Stimulated activated CD4-positive, alpha-beta T cell treated with anti-CD3 and anti-CD28 coated beads, Interleukin-4, amount 100 ng/mL, for 24 hours (primary cell): ENCODE data around the gene KDELR1.
A peak's percentile ranks its signal among the peaks of the same experiment; 100 is the strongest.

Source experiments
- DNase-seq: peaks from one replicate; pipeline ENCODE4 v3.0.0-alpha.2; 2020

The KDELR1 gene

DNA sequence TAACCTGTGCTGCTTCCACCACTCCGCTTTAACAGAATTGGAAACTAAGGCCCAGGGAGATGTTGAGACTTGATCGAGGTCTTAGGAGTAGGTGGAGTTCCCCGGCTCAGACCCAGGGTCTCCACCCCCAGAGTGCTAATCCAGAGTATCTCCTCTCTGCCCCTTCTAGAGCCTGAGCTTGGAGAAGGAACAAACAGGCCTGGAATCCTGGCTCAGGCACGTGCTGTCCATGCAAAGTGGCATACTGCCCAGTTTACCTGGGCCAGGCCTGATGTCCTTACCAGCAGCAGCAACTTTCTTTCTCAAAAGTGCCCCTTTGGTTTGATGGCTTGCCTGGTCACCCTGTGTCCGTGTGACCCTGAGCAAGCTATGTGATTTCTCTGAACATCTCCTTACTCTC is 23.5 kb downstream of the KDELR1 start:
- DNase-seq = no peak

DNA sequence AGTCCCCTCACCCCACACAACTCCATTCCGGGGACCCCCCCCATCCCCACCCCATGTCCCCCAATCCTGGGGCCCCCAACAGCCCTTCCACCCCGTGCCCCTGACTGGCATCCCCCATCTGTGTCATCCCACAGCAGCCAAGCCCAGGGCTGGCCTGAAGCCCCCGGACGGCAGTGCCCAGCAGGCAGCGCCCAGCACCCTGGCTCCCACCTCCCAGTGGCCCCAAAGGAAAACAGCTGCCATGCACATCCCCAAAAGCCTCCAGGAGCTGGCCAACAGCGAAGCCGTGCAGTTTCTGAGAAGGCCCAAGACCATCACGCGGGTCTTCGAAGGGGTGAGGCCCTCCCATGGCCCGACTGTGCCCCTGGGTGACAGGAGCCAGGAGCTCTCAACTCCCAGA is 25.7 kb downstream of the KDELR1 start:
- no peak for DNase-seq

DNA sequence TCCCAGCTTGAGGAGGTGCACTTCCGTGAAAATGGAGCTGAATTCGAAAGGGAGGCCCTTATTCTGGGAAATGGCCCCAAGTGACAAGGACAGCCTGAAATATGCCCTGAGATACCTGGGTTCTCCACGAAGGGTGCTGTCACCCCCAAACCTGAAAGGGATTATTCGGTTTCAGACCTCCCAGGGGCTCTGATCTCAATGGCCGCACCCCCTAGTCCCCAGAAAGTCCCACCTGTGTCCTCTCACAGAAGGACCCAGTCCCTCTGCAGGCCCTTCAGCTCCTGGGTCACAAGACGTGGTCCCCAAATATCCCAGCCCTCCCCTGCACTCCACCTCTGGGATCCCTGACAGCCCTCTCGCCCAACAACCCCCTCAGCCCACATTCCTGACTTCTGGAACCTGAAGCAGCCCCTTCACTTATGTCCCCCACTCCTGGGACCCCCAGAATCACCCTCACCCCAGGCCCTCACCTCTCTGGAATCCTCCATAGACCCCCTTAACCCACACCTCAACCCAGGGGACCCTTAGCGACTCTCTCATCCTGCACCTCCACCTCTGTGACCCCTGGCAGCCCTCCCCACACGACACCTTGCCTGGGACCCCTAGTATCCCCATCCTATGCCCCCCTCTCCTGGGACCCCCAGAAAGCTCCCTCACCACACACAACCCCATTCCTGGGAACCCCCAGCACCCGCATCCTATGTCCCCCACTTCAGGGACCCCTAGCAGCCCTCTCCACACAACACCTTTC is 26.6 kb downstream of the KDELR1 start:
- no peak for DNase-seq

- DNase-seq = peak; percentile 97
These were observed 27.3 kb downstream of the KDELR1 start, which contains the start of the genes SYNGR4 and TMEM143 for GRCh38 chr19:48363810-48364597. SYNGR4 (plus strand) TSS chr19:48364367; CDS start chr19:48365843, 1,476 bp downstream. TMEM143 (minus strand) TSS chr19:48363940; CDS start chr19:48363920, 20 bp downstream.

GRCh38 chr19:48363500-48363809 is 27.9 kb downstream of the KDELR1 start:
- DNase-seq = no peak

DNA sequence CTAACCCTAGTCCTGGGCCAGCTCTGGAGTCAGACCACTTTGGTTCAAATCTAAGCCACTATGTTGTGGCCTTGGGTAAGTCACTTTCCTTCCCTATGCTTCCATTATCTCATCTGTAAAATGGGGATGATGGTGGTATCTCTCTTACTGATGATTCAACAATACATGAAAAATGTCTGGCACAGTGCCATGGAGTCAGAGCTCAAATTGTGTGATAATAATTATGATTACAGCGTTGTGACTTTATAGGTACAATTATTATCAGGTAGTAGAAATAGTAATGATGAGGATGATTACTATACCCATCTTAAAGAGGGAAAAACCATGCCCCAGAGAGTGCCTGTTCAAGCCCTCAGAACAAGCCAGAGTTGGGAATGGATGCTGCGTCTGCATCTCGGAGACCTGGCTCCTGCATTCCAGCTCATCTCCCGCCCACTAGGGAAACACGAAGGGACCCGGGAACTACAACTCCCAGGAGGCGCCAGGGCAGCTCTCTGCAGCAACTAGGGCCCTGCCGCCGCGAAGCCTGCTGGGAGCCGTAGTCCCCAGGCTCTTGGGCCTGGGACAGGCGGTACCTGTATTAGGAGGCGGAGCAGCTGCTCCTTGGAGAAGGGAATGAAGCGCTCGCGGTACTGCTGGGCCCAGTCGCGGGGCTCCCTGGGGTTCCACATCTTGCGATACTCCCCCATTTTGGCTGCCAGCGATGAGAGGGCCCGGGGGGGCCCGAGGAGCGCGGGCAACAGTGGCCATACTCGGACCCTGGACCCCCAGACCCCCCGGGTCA is 28.4 kb downstream of the KDELR1 start:
- peak; percentile 88 for DNase-seq

DNA sequence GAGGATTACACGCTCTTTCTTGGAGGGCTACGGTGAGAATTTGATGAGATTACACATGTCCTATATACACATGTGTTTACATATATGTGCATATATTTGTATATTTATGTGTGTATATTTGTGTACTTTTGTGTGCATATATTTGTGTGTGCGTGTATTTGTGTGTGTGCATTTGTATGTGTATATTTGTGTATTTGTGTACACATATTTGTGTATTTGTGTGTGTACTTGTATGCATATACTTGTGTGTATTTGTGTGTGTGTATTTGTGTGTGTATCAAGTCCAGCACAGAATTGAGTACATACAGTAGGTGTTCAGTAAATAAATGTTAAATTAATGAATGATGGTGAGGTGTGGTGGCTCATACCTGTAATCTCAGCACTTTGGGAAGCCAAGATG is 29.4 kb downstream of the KDELR1 start:
- no peak for DNase-seq

GRCh38 chr19:48359123-48359522 is 32.2 kb downstream of the KDELR1 start:
- no peak for DNase-seq

GRCh38 chr19:48355365-48355954 is 35.9 kb downstream of the KDELR1 start:
- no peak for DNase-seq

- no peak for DNase-seq
These were observed 36.9 kb downstream of the KDELR1 start for GRCh38 chr19:48354332-48354992.

GRCh38 chr19:48353677-48354076 is 37.7 kb downstream of the KDELR1 start:
- DNase-seq = no peak

DNA sequence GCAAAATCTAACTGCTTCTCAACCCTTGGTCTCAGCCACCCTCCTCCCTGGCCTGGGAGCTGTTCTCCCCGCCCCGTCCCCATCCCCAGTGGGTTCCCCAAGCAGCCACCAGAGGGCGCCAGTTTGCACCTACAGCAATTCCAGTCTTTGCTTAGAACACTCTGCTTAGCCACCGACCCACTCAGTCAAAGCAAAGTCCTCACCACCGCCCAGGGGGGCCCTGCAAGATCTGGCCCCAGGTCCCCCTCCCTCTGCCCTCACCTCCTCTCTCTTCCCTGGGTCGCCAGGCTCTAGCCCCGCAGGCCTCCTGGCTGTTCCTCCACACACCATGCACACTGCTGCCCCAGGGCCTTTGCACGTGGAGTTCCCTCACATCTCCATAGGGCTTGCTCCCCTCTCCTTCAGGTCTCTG is 40.0 kb downstream of the KDELR1 start:
- DNase-seq = peak; percentile 86

DNA sequence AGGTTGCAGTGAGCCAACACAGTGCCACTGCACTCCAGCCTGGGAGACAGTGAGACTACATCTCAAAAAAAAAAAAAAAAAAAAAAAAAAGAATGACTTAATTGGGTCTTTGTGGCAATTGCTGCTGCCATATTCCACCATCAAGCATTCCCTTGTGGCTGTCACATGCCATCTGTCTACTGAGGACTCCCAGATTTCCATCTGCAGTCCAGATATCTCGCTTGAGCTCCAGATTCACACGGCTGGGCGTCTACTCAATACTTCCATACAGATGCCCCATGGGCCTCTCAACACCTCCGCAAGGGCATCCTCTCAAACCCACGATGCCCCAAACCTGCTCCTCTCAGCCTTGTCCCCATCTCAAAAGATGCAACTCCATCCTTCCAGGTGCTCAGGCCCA is 40.5 kb downstream of the KDELR1 start:
- DNase-seq = no peak

DNA sequence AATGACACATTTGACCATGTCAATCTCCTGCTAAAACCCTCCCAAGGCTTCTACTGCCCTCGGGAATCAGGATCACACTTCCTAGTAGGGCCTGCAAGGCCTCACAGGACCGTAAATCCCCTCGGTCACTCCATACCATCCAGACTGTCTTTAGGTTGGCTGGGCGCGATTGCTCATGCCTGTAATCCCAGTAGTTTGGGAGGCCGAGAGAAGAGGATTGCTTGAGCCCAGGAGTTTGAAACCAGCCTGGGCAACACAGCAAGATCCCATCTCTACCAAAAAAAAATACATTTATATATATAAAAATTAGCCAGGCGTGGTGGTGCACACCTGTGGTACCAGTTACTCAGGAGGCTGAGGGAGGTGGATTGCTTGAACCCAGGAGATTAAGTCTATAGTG is 42.6 kb downstream of the KDELR1 start:
- DNase-seq = no peak

GRCh38 chr19:48348045-48348444 is 43.3 kb downstream of the KDELR1 start:
- DNase-seq = no peak

DNA sequence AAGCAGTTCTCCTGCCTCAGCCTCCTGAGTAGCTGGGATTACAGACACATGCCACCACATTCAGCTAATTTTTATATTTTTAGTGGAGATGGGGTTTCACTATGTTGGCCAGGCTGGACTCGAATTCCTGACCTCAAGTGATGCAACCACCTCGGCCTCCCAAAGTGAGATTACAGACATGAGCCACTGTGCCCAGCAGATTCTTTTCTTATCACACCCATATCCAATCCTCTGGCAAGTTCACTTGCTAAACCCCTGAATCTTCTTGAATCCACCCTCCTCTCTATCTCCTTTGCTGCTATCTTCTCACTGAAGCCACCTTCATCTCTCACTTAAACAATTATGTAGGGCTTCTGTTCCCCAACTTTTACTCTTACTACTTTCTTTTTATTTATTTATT is 45.2 kb downstream of the KDELR1 start:
- DNase-seq = no peak

- no peak for DNase-seq
These were observed 46.5 kb downstream of the KDELR1 start for GRCh38 chr19:48344892-48345291.

- no peak for DNase-seq
These were observed 48.4 kb downstream of the KDELR1 start for GRCh38 chr19:48342841-48343540.

- DNase-seq = no peak
These were observed 49.0 kb downstream of the KDELR1 start for GRCh38 chr19:48342414-48342738.

DNA sequence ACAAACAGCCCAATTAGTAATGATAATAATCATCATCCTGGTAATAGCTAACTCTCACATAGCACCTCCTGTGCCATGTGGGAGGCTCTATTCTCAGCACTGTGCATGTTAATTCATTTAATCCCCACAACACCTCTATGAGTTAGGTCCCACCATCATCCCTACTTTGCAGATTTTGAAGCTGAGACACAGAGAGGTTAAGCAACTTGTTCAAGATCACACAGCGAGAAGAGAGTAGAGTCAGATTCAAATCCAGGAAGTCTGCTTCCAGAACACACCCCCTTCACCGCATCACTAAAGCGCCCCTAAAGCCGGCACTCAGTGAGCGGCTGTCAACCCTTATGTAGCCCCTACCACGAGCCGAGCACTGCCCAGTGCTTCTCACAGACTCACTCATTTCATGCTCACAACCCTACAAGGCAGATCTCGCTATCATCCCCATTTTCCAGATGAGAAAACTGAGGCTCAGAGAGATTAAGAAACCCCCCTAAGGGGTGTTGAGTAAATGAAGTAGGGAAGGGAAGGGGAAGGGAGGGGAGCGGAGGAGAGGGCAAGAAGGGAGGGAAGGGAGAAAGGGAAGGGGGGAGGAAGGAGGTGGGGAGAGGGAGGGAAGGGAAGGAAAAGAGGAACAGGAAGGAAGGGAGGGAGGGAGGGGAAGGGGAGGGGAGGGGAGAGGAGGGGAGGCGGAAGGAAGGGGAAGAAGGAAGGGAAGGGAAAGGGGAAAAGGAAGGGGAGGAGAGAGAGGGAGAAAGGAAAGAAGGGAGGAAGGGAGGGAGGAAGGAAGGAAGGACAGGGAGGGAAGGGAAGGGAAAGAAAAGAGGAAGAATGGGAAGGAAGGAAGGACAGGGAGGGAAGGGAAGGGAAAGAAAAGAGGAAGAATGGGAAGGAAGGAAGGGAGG is 49.6 kb downstream of the KDELR1 start:
- DNase-seq = no peak

DNA sequence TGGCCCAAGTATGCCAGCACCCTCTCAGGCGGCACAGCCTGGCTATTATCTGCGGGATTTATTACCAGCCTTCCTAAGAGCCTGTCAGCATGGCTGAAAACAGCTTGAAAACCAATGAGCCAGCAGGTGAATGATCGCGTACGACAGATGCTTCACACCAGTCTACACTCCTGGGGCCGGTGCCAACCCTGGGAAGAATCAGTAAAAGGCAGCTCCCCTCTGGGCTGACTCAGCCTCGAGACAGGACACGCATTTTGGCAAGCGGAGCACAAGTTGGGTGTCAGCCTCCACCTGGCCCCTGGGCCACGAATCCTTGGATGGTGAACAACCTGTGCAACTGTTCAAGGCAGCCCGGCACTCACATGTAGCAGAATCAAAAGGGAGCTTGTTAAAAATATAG is 50.4 kb downstream of the KDELR1 start:
- no peak for DNase-seq
